HEK293T (cell line): ENCODE data around the gene ZNF385B.

Source experiments
- BHLHE40 ChIP-seq: fragments of 450-650 bp; IDR thresholded peaks from 2 replicates; pipeline ENCODE4 v1.6.1; 2016; ENCODE audit warnings: mild to moderate bottlenecking, moderate library complexity, borderline replicate concordance
- ELF4 ChIP-seq: fragments of 450-650 bp; IDR thresholded peaks from 2 replicates; pipeline ENCODE4 v1.6.1; 2017; ENCODE audit warnings: antibody characterized with exemption
- FOXA1 ChIP-seq: fragments of 450-650 bp; IDR thresholded peaks from 2 replicates; pipeline ENCODE4 v1.6.1; 2016; ENCODE audit warnings: mild to moderate bottlenecking
- FOXM1 ChIP-seq: fragments of 450-650 bp; IDR thresholded peaks from 2 replicates; pipeline ENCODE4 v1.6.1; 2017; ENCODE audit warnings: mild to moderate bottlenecking, borderline replicate concordance
- HDGF ChIP-seq: fragments of 450-650 bp; IDR thresholded peaks from 2 replicates; pipeline ENCODE4 v1.6.1; 2017; ENCODE audit warnings: antibody characterized with exemption, borderline replicate concordance
- ZNF384 ChIP-seq: fragments of 450-650 bp; IDR thresholded peaks from 2 replicates; pipeline ENCODE4 v1.6.1; 2016

- no peak for TF ChIP-seq FOXA1
- no peak for TF ChIP-seq ZNF384
- no peak for TF ChIP-seq BHLHE40
- TF ChIP-seq ELF4 = no peak
- TF ChIP-seq HDGF = no peak
- TF ChIP-seq FOXM1 = no peak
These were observed 239.3 kb downstream of the ZNF385B start for GRCh38 chr2:179622112-179622511.
